SK-N-SH (cell line): ENCODE measurements around the gene EML1.

Source experiments
- EP300 ChIP-seq, 2 experiments: IDR thresholded peaks; 2 replicates each; pipeline versions ENCODE4 v1.4.0 to v1.6.1; 2012; ENCODE audit warnings: borderline replicate concordance in 1 of 2, low read depth in 1 of 2, low read length in 1 of 2
- IRF3 ChIP-seq: fragments of 150-350 bp; IDR thresholded peaks from 2 replicates; pipeline ENCODE4 v1.6.1; 2016; ENCODE audit warnings: mild to moderate bottlenecking, low read depth, low read length
- POLR2AphosphoS5 ChIP-seq: IDR thresholded peaks from 2 replicates; pipeline ENCODE4 v1.6.1; 2012; ENCODE audit warnings: low read depth, low read length
- RXRA ChIP-seq: IDR thresholded peaks from 2 replicates; pipeline ENCODE4 v1.4.0; 2012; ENCODE audit warnings: low read depth, mild to moderate bottlenecking, borderline replicate concordance
- SIN3A ChIP-seq: IDR thresholded peaks from 2 replicates; pipeline ENCODE4 v1.6.1; 2012; ENCODE audit warnings: low read depth, mild to moderate bottlenecking, low read length, moderate library complexity, borderline replicate concordance
- SMC3 ChIP-seq: IDR thresholded peaks from 2 replicates; pipeline ENCODE4 v1.6.1; 2012; ENCODE audit warnings: low read depth, low read length, improper control_type of control experiment
- YY1 ChIP-seq: IDR thresholded peaks from 2 replicates; pipeline ENCODE4 v1.4.0; 2012; ENCODE audit warnings: low read depth, mild to moderate bottlenecking
- TF ChIP-seq, protein P1 (sequence below): fragments of 200-600 bp; sonication (generic); IDR thresholded peaks from 2 replicates; pipeline ENCODE4 v1.6.1; 2017; ENCODE audit warnings: antibody characterized with exemption, mild to moderate bottlenecking, moderate library complexity

GRCh38 chr14:99958380-99958779 lies 165.2 kb downstream of the EML1 start:
- TF ChIP-seq POLR2AphosphoS5 (no peak), SMC3 (no peak), IRF3 (no peak), RXRA (no peak), EP300 (IDR thresholded peaks at IDR 0.05; ENCODE audit: borderline replicate concordance in 1 of 2, low read depth in 1 of 2, low read length in 1 of 2) (no peak), YY1 (no peak), SIN3A (no peak)
- TF ChIP-seq, protein P1, sequence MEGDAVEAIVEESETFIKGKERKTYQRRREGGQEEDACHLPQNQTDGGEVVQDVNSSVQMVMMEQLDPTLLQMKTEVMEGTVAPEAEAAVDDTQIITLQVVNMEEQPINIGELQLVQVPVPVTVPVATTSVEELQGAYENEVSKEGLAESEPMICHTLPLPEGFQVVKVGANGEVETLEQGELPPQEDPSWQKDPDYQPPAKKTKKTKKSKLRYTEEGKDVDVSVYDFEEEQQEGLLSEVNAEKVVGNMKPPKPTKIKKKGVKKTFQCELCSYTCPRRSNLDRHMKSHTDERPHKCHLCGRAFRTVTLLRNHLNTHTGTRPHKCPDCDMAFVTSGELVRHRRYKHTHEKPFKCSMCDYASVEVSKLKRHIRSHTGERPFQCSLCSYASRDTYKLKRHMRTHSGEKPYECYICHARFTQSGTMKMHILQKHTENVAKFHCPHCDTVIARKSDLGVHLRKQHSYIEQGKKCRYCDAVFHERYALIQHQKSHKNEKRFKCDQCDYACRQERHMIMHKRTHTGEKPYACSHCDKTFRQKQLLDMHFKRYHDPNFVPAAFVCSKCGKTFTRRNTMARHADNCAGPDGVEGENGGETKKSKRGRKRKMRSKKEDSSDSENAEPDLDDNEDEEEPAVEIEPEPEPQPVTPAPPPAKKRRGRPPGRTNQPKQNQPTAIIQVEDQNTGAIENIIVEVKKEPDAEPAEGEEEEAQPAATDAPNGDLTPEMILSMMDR = no peak
